Urinary bladder (tissue), 4 donors: ENCODE measurements around the gene CACNA2D2. TPM values are rescaled to one million over a fixed set of nuclear protein-coding genes. Genes with fewer than 3 reads are reported as not detected.

Experiments used
- DNase-seq: peaks from one replicate; pipeline ENCODE4 v3.0.0-alpha.2; 2015; ENCODE audit errors: extremely low spot score
- H3K27ac ChIP-seq: one replicate; pipeline ENCODE4 v1.5.1; 2013; ENCODE audit warnings: low read depth, mild to moderate bottlenecking, moderate library complexity
- H3K36me3 ChIP-seq: one replicate; pipeline ENCODE4 v1.6.1; 2013; ENCODE audit warnings: mild to moderate bottlenecking, moderate library complexity; ENCODE audit not compliant: insufficient read depth
- H3K4me1 ChIP-seq: one replicate; pipeline ENCODE4 v1.6.1; 2013; ENCODE audit warnings: mild to moderate bottlenecking, moderate library complexity; ENCODE audit not compliant: insufficient read depth
- H3K4me3 ChIP-seq: one replicate; pipeline ENCODE4 v1.5.1; 2013; ENCODE audit warnings: low read depth, low read length
- WGBS: extraction: QIAGEN DNeasy Blood & Tissue Kit; methylation state at CpG from one replicate; pipeline ENCODE4 v1.1.7; 2013; 5-methylcytosine and 5-hydroxymethylcytosine counted together
- polyA plus RNA-seq: library from polyadenylated mRNA; stranded (reverse); fragments of 200-250 nt; gene quantifications from one replicate; pipeline ENCODE4 v1.2.3, GENCODE V29; 2013
- total RNA-seq: library from RNA; depleted of rRNA; stranded (reverse); fragments of >200 nt; gene quantifications from one replicate; pipeline ENCODE4 v1.2.3, GENCODE V29; 2014
- donor health status: healthy with polysubstance abuse.
- donor health status: healthy.

The CACNA2D2 gene
- total and polyA plus RNA-seq, 2 donors = 1.3 to 1.4 TPM

DNA sequence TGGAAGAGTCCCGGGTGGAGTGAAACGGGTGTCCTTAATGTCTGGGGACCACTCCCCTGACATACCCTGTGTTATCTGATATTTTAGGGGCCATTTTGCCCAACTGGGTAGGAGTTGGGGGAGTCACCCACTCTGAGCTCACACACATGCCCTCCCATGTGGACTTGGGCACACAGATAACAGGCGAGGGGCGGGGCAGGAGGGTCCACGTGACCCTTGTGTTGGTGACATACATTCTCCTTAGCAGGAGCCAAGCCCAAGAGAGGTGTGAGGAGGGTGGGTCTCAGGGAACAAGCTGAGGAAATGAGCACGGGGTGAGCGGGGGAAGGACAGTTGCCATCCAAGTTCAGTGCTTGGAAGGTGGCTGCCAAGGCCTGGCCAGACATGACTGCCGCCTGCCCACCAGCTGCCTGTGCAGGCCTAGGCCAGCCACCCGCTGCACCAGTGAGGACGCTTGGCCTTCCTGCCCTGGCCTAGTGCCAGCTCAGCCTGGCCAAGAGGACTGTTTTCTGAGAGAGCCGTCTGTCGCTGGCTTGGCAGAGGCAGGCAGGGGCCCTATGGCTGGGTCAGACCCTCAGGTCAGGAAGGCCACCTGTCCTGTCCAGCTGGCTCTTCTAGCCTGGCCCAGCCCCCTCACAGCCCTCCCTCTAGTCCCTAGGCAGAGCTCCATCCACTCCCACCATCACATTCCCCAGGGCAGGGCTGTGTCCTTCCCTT, 112.8 kb downstream of the CACNA2D2 start:
- H3K27ac ChIP-seq = peak overlapping the region; percentile 11

DNA sequence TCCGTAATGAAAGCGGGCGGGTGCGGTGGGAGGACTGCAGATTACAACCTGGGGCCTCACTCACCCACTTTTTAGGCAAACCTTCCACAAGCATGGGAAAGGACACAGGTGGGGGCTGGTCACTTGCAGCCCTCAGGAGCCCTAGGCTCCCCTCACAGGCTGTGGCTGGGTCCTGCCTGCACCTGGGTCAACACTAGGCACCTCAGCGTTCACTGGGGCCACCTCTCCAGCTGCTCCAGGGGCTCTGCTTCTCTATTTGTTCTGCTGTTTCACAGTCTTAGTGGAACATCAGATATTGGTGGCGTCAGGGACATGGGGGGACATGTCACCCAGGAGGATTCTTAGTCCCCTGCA, 114.0 kb downstream of the CACNA2D2 start:
- Histone ChIP-seq H3K4me1 (no peaks in the 10 kb centered on the region), H3K36me3 (no peaks in the 10 kb centered on the region), H3K4me3 (no peak overlapping the region), H3K27ac (no peak overlapping the region)
- DNase-seq = no peak
- WGBS = 88% methylated on average over 6 of the region's 6 CpGs

More for the DNA sequence above, 112.8 kb downstream of the CACNA2D2 start:
- Histone ChIP-seq H3K36me3 (no peaks in the 10 kb centered on the region), H3K4me1 (no peaks in the 10 kb centered on the region), H3K4me3 (no peak overlapping the region)
- DNase-seq = no peak
- whole genome bisulfite sequencing = 59% methylated on average over 12 of the region's 12 CpGs

DNA sequence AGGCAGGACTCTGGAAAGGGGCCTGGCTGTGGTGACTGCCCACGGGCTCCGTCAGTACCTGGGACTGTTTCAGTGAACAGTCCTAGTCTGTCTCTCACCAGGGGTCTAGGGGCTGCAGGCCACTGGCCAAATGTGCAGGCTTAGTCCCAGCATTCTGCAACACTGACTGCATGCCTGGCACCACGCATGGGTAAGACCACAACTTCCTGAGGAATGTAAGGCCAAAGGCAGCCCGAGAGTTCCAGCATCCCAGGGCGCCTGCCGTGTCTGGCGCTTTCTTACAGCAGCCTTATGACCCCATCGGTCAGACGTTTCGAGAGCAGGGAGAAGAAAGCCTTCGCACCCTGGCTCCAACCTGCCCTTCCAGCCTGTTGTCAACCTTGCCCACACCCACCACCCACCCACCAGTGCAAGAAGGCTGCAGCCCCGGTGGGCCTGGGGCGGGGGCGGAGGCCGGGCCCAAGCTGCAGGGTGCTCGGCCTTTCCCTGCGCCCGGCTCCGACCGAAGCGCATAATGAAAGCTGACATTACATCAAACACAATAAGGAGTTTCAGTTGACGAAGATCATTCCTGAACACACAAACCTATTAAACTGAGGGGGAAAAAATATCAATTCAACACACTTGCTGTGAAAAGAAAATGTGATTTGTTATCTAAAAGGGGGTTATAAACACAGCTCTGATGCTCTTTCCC, 114.6 kb downstream of the CACNA2D2 start:
- Histone ChIP-seq H3K36me3 (no peaks in the 10 kb centered on the region), H3K4me1 (no peaks in the 10 kb centered on the region), H3K4me3 (no peak overlapping the region), H3K27ac (no peak overlapping the region)
- WGBS = 81% methylated on average over 22 of the region's 22 CpGs
- DNase-seq = no peak

DNA sequence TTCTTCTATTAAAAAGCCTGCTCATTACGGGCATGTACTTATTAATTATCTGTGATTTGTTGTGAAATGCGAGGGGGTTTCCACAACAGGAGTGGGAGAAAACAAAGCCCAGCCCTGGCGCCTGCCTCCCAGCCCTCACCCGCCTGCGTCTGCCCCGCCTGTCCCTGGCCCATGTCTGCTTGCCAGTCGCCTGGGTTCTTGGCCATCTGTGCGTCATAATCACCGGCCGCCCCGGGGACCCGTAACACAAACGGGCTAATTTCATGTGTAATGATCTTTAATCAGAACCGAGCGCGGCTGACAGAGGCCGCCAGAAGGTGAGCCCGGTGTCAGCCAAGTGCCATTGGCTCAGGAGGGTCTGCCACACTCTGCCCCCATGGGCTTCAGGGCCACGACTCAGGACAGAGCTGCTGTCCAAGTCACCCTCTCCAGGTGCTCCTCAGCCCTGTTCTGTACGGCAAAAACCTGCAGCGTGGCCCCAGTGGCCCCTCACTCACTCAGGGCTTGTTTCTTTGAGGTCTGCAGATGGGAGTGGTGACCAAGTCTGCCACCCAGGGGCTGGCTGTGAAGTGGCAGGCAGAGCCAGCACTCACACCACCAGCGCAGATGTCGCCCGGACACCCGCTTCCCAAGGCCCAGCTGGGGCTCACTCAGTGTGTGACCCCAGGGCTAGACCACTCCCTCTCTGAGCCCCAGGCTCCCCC, 115.3 kb downstream of the CACNA2D2 start:
- H3K36me3 ChIP-seq = no peaks in the 10 kb centered on the region
- no peaks in the 10 kb centered on the region for H3K4me1 ChIP-seq
- DNase-seq = no peak
- no peak overlapping the region for H3K4me3 ChIP-seq
- H3K27ac ChIP-seq = no peak overlapping the region
- 71% methylated on average over 25 of the region's 25 CpGs for WGBS

DNA sequence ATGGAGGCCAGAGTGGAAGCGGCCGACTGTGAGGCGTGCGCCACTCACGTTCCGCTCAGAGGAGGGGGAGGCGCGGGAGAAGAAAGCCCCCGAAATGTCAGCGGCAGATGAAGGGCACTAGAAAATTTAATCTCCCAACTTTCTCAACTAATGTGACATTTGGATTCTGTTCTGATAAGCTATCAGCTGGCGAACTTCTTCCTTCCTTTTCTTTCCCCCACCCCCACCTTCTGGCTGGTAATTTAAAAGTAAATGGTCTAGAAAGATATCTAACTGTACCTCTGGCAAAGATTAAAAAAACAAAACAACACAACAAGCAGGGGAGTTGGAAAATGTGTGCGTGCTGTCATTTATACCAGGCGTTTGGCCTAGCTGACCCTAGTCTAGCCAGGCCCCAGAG, 117.7 kb downstream of the CACNA2D2 start:
- DNase-seq = no peak
- H3K4me1 ChIP-seq = no peaks in the 10 kb centered on the region
- H3K27ac ChIP-seq = no peak overlapping the region
- 65% methylated on average over 13 of the region's 13 CpGs for WGBS
- no peak overlapping the region for H3K4me3 ChIP-seq
- no peaks in the 10 kb centered on the region for H3K36me3 ChIP-seq

DNA sequence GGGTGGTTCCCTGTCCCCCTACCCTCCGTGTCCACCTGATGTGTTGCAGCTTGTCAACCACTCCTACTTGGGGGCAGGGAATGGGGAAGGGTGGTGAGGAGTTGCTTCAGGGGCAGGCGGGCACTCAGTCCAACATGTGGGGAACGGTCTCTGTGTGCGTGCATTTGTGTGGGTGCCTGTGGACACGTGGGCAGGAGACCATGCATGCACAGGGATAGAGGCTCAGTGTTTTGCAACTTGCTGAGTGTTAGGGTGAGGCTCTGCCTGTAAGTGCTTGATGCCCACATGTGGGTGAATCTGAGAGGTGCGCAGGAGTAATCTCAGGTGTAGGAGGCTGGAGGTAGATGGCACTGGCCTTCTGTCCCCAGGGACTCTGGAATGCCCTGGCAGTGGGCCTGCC, 119.7 kb downstream of the CACNA2D2 start:
- H3K4me1 ChIP-seq = no peaks in the 10 kb centered on the region
- no peak for DNase-seq
- H3K27ac ChIP-seq = no peak overlapping the region
- no peaks in the 10 kb centered on the region for H3K36me3 ChIP-seq
- no peak overlapping the region for H3K4me3 ChIP-seq
- WGBS = 85% methylated on average over 6 of the region's 6 CpGs

DNA sequence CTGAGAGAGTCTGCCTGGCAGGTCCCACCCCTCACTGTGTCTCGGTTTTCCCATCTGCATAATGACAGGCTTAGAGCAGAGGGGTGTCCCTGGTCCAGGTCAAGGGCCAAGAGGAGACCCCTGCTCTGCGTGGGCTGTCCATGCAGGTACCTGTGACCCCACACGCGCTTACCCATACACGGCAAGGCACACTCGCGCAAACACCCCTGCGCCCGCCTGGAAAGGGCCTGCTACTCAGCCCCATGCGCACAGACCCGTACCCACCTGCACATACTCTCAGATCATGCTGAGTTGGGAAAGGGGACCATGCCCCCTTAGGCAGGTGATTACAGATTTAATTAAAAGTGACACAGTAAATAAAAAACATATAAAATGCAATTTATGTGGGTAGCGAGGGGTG, 120.7 kb downstream of the CACNA2D2 start:
- WGBS = 90% methylated on average over 12 of the region's 12 CpGs
- Histone ChIP-seq H3K4me1 (no peaks in the 10 kb centered on the region), H3K27ac (no peak overlapping the region), H3K36me3 (no peaks in the 10 kb centered on the region), H3K4me3 (no peak overlapping the region)
- DNase-seq = no peak

DNA sequence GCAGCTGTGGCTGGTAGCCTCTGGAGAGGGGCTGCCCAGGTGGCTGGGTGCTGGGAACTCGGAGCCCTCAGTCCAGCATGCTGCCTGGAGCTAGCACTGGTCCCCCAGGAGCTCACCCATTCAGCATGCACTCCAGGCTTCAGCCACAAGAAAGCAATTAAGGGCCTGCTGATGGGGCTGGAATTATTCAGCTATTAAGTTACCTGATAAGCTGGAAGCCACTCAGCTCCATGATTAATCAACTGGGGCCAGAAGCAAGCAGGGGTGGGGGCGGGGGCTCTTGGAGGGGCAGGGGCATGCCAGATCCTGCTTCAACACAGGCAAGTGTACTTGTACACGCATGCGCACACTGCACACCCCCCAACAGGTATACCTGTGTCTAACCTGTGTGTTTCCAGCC, 122.1 kb downstream of the CACNA2D2 start:
- 90% methylated on average over 4 of the region's 4 CpGs for WGBS
- H3K4me3 ChIP-seq = no peak overlapping the region
- H3K4me1 ChIP-seq = no peaks in the 10 kb centered on the region
- H3K36me3 ChIP-seq = no peaks in the 10 kb centered on the region
- H3K27ac ChIP-seq = no peak overlapping the region
- no peak for DNase-seq

DNA sequence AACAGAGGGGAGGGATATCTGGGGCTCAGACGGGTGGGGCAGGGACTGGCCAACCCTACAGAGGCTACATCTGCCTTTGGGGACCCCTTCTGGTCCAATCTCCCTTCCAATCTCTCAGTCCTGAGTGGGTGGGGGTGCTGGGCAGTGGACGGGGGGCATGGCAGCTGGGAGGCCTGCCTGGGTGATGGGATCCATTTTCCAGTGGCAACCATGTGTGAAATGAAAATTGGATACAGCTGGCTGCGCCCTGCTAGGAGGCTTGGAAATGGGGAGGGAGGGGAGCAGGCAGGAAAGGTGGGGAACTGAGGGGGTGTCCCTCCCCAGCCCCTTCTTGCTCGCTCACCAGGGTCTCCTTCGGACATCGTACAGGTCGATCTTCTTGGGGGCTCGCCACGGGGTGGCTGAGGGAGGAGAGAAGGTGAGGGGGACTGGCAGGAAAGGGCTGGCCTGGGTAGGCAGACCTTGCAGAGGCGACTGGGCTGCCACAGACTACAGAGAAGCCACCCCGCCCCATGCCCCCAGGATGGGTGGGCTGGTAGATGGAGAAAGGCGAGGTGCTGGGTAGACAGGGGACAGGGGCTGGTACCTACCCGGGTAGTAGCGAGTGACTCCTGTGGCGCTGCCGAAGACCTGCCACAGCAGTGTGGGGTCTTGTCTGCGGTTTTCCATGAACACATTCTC, 122.9 kb downstream of the CACNA2D2 start:
- Histone ChIP-seq H3K4me3 (no peak overlapping the region), H3K36me3 (no peaks in the 10 kb centered on the region), H3K4me1 (no peaks in the 10 kb centered on the region), H3K27ac (no peak overlapping the region)
- 85% methylated on average over 17 of the region's 17 CpGs for WGBS
- no peak for DNase-seq

DNA sequence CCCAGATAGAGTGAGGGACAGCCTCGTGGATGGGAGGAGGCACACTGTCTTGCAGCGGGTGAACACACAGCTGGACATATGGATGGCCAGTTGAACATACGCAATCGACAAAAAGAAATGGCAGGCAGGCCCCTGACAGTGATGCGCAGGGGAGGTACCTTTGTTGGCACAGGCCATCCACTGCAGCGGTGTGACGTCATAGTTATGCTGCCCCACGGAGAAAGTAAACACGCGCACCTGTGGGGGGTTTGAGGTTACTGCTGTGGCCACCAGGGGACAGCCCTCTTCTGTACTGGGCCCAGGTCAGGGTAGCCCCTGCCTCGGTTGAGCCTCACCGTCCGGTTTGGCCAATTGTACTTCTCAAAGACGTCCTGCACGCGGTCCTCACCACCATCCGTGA, 124.7 kb downstream of the CACNA2D2 start:
- DNase-seq = no peak
- H3K27ac ChIP-seq = no peak overlapping the region
- WGBS = 90% methylated on average over 17 of the region's 17 CpGs
- no peak overlapping the region for H3K4me3 ChIP-seq
- H3K4me1 ChIP-seq = no peaks in the 10 kb centered on the region
- H3K36me3 ChIP-seq = no peaks in the 10 kb centered on the region

DNA sequence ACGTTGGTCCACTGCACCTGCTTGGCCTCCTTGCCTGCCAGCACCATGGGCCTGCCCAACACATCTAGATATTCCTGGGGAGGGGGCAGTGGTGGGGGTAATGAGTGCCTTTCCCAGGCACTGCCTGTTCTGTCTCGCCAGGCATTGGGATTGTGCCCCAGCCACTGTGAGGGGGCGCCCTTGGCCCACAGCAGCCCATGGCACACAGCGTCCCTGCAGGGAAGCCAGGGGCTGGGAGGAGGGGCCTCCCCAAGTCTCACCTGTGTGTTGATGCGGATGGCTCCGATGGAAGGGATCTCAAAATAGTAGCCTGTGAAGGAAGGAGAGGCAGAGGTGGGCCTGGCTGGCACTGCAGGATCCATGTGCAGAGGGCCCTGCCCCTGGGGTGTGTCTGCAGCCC, 125.4 kb downstream of the CACNA2D2 start:
- 77% methylated on average over 6 of the region's 6 CpGs for WGBS
- no peak for DNase-seq
- H3K36me3 ChIP-seq = no peaks in the 10 kb centered on the region
- no peak overlapping the region for H3K27ac ChIP-seq
- no peak overlapping the region for H3K4me3 ChIP-seq
- no peaks in the 10 kb centered on the region for H3K4me1 ChIP-seq

DNA sequence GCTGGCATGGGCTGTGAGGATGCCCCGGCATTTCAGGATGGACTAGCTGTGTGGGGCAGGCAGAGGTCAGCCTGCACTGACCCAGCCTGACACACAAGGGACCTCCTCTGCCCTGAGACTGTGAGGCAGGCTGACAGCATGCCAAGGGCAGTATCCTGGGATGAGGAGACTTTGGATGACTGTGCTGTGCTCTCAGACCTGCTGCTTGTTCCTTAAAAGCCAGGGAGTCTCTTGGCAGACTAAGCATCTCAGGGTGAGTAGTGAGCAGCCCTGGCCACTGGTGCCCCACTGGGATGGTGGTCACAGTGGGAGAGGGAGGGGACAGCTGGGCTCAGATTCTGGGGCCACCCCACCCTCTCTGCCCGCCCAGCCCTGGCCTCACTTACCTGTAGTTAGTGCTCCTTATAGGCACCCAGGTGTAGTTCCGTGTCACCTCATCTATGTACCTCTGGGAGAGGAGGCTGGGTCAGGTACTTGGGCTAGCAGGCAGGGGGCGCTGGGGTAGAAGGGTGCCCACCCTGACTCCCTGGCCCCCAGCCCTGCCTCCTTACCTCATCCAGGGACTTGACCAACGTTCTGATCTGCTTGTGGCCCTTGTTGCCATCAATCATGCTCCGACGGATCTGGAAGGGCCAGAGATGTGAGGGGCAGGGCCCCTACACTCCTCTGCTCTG, 128.0 kb downstream of the CACNA2D2 start:
- no peaks in the 10 kb centered on the region for H3K4me1 ChIP-seq
- H3K27ac ChIP-seq = no peak overlapping the region
- 65% methylated on average over 7 of the region's 7 CpGs for WGBS
- no peak for DNase-seq
- no peak overlapping the region for H3K4me3 ChIP-seq
- no peaks in the 10 kb centered on the region for H3K36me3 ChIP-seq
